ENCODE data around the gene ENDOU.

DNA sequence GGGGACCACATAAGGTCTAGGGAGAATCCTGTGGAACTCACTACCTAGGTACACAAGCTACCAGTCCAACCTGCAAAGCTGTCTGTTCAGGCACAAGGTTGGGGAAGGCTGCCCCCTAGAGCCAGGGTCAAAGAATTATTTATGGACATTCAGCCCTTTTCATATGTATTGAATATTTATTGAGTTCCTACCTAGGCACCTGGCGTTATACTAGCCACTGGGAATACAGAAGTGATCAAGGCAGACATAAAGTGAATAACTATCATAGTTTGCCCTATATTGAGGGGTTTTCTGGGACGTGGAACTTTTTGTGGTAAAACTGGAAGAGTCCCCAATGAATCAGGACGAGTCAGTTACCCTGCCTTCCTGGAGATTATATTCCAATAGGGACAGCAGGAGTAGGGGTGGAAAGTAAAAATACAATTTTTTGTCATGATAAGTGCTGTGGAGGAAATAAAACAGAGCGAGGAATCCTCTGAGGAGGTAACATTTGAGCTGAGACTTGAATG lies 42.0 kb upstream of the ENDOU start:
- TF ChIP-seq EZH2phosphoT487 (IDR thresholded peaks at IDR 0.05; ENCODE audit: insufficient read depth, low read depth) (no peak), EZH2 (IDR thresholded peaks at IDR 0.05; ENCODE audit: insufficient read depth, poor library complexity, severe bottlenecking) (no peak)

All from GM23248 (cell line).